DOHH2 (cell line): Measurements from ENCODE around the gene DBN1.

Experiments used
- H3F3A ChIP-seq: fragments of 200-600 bp; sonication (generic), shearing (Covaris generic); 2 replicates; pipeline ENCODE4 v1.6.0; 2016; ENCODE audit warnings: antibody characterized with exemption, mild to moderate bottlenecking; ENCODE audit not compliant: control insufficient read depth, insufficient read depth
- H3K27ac ChIP-seq: fragments of 200-600 bp; sonication (generic); 2 replicates; pipeline ENCODE4 v1.5.1; 2014; ENCODE audit warnings: low read depth, mild to moderate bottlenecking, low read length, moderate library complexity
- H3K27me3 ChIP-seq: fragments of 200-600 bp; sonication (generic); 2 replicates; pipeline ENCODE4 v1.6.1; 2014; ENCODE audit warnings: mild to moderate bottlenecking, low read length, mixed read lengths; ENCODE audit not compliant: control insufficient read depth
- H3K36me3 ChIP-seq: fragments of 200-600 bp; sonication (generic); 2 replicates; pipeline ENCODE4 v1.6.1; 2014; ENCODE audit warnings: mild to moderate bottlenecking, low read length, moderate library complexity, mixed read lengths; ENCODE audit not compliant: control insufficient read depth
- H3K4me1 ChIP-seq: fragments of 200-600 bp; sonication (generic); 2 replicates; pipeline ENCODE4 v1.6.1; 2014; ENCODE audit warnings: mild to moderate bottlenecking, low read length, mixed read lengths; ENCODE audit not compliant: control insufficient read depth
- H3K4me2 ChIP-seq: fragments of 200-600 bp; sonication (generic); 2 replicates; pipeline ENCODE4 v1.6.0; 2014; ENCODE audit warnings: mild to moderate bottlenecking, low read length, moderate library complexity
- H3K4me3 ChIP-seq: fragments of 200-600 bp; sonication (generic); 2 replicates; pipeline ENCODE4 v1.5.1; 2014; ENCODE audit warnings: mild to moderate bottlenecking, low read length, mixed read lengths
- H3K79me2 ChIP-seq: fragments of 200-600 bp; sonication (generic); 2 replicates; pipeline ENCODE4 v1.6.1; 2014; ENCODE audit warnings: mild to moderate bottlenecking, low read length, mixed read lengths; ENCODE audit not compliant: control insufficient read depth
- H3K9me2 ChIP-seq: fragments of 200-600 bp; sonication (generic); replicated peaks from 2 replicates; pipeline ENCODE4 v1.6.1; 2014; ENCODE audit warnings: mild to moderate bottlenecking, low read length, mixed read lengths; ENCODE audit not compliant: control insufficient read depth
- H3K9me3 ChIP-seq: fragments of 200-600 bp; sonication (generic); 2 replicates; pipeline ENCODE4 v1.6.1; 2014; ENCODE audit warnings: antibody characterized with exemption, low read length, mixed read lengths; ENCODE audit not compliant: control insufficient read depth, insufficient read depth
- H4K20me1 ChIP-seq: fragments of 200-600 bp; sonication (generic); 2 replicates; pipeline ENCODE4 v1.6.0; 2014; ENCODE audit warnings: low read depth, mild to moderate bottlenecking, antibody characterized with exemption, low read length, moderate library complexity; ENCODE audit not compliant: control insufficient read depth, insufficient read depth
- EZH2phosphoT487 ChIP-seq: fragments of 200-600 bp; sonication (generic); IDR thresholded peaks from 2 replicates; pipeline ENCODE4 v1.6.1; 2017; ENCODE audit warnings: borderline replicate concordance, mild to moderate bottlenecking, antibody characterized with exemption, low read length, moderate library complexity, mixed read lengths
- TF ChIP-seq, protein P1 (sequence below): fragments of 200-600 bp; sonication (generic); IDR thresholded peaks from one replicate; pipeline ENCODE4 v1.5.1; 2014; ENCODE audit warnings: antibody characterized with exemption, mild to moderate bottlenecking, low read depth, low read length; ENCODE audit not compliant: poor library complexity, severe bottlenecking

DBN1 gene

DNA sequence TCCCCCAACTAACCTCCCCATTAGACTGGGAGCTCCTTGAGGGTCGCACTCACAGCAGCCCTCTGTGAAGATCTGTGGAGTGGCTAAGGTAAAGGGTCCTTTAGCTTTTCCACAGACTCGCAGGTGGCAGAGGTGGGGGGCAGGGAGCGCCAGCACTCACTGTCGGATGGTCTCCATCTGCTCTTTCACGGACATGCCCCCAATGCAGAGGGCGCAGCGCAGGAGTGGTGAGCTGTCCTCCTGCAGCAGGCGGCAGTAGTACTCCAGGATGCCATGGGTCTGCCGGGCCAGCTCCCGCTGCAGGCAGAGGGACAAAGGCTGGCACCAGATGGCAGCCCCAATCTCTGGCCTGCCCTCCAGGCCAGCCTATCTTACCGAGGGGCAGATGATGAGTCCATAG, 41.1 kb upstream of the DBN1 start:
- Histone ChIP-seq H3K4me1 (peaks cover 52% of the 10 kb centered on the region), H3K4me3 (no peak overlapping the region)
- TF ChIP-seq, protein P1, sequence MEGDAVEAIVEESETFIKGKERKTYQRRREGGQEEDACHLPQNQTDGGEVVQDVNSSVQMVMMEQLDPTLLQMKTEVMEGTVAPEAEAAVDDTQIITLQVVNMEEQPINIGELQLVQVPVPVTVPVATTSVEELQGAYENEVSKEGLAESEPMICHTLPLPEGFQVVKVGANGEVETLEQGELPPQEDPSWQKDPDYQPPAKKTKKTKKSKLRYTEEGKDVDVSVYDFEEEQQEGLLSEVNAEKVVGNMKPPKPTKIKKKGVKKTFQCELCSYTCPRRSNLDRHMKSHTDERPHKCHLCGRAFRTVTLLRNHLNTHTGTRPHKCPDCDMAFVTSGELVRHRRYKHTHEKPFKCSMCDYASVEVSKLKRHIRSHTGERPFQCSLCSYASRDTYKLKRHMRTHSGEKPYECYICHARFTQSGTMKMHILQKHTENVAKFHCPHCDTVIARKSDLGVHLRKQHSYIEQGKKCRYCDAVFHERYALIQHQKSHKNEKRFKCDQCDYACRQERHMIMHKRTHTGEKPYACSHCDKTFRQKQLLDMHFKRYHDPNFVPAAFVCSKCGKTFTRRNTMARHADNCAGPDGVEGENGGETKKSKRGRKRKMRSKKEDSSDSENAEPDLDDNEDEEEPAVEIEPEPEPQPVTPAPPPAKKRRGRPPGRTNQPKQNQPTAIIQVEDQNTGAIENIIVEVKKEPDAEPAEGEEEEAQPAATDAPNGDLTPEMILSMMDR: no peak
- no peak for TF ChIP-seq EZH2phosphoT487

DNA sequence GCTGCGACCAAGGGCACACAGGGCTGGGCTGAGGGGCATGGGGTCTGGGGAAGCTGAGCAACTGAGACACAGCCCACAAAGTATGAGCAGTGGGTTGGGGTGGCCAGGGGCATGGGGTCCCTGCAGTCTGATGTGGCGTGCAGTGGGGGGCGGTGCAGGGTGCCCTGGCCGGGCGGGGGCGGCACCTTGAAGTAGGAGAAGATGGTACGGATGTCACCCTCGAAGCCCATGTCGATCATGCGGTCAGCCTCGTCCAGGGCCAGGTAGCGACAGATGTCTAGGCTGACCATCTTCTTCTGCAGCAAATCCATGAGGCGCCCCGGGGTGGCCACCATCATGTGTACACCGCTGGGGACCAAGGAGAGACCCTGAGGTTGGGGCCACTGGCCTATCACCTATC, 40.1 kb upstream of the DBN1 start:
- H3K4me1 ChIP-seq: peaks cover 52% of the 10 kb centered on the region
- peaks cover 16% of the 10 kb centered on the region for H3F3A ChIP-seq
- no peaks in the 10 kb centered on the region for H3K27me3 ChIP-seq
- H3K27ac ChIP-seq: no peak overlapping the region
- peaks cover 56% of the 10 kb centered on the region for H3K79me2 ChIP-seq
- H3K9me2 ChIP-seq: no peaks in the 10 kb centered on the region
- TF ChIP-seq EZH2phosphoT487: no peak
- TF ChIP-seq, protein P1: no peak
- H3K4me2 ChIP-seq: no peak overlapping the region
- no peaks in the 10 kb centered on the region for H3K9me3 ChIP-seq
- peaks cover 81% of the 10 kb centered on the region for H3K36me3 ChIP-seq
- peaks cover 3% of the 10 kb centered on the region; the same call in 1 of the 2 replicates for H4K20me1 ChIP-seq
- H3K4me3 ChIP-seq: no peak overlapping the region

More for the DNA sequence above, 41.1 kb upstream of the DBN1 start:
- Histone ChIP-seq H3K4me2 (peak overlapping the region; percentile 99), H3K27ac (no peak overlapping the region), H3F3A (peaks cover 16% of the 10 kb centered on the region), H3K36me3 (peaks cover 78% of the 10 kb centered on the region), H3K27me3 (no peaks in the 10 kb centered on the region), H3K9me2 (no peaks in the 10 kb centered on the region), H3K79me2 (peaks cover 53% of the 10 kb centered on the region), H3K9me3 (no peaks in the 10 kb centered on the region), H4K20me1 (peaks cover 5% of the 10 kb centered on the region; the same call in 1 of the 2 replicates)

DNA sequence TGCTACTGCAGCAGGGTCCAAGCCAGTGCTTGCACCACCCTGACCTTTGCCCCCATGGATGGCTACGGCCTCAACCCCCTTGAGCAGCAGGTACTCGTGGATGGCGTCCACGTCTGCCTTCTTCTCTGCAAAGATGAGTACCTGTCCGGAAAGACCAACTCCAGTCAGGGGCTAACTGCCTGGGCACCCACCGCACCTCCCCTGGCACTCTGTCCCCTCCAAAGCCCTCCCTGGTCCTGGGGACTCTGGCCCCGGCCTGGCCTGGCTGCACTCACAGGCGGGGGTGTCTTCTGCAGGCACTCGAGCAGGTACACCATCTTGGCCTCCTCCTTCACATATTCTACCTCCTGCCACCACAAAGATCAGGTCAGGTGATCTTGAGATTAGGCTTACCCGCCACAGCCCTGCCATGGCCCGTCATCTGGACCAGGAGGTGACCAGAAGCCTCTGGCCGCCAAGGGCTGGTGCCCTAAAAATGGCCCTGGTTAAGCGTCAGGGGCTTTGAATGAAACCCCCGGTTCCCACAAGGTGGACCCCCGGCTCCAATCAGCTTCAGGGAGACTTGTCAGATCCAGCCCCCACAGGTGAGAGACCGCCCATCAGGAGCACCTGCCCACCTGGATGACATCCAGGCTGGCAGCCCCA, 39.4 kb upstream of the DBN1 start:
- H3K27ac ChIP-seq: no peak overlapping the region

More for the DNA sequence above, 39.4 kb upstream of the DBN1 start:
- Histone ChIP-seq H3K27me3 (no peaks in the 10 kb centered on the region), H3K4me1 (peaks cover 59% of the 10 kb centered on the region), H3K4me3 (no peak overlapping the region), H3K79me2 (peaks cover 62% of the 10 kb centered on the region), H4K20me1 (peaks cover 3% of the 10 kb centered on the region; the same call in 1 of the 2 replicates), H3K9me3 (no peaks in the 10 kb centered on the region), H3K4me2 (no peak overlapping the region), H3F3A (peaks cover 16% of the 10 kb centered on the region), H3K9me2 (no peaks in the 10 kb centered on the region), H3K36me3 (peaks cover 87% of the 10 kb centered on the region)
- no peak for TF ChIP-seq EZH2phosphoT487
- TF ChIP-seq, protein P1: no peak
